Fibroblast of skin of abdomen (primary cell): Measurements from ENCODE around the gene TNIP2.
"Not testable (repeated sequence)": the region's sequence is repeated elsewhere in the genome, so short reads cannot be mapped to it uniquely, and the experiment has no call there.

ENCODE experiments used
- DNase-seq: peaks from one replicate; pipeline ENCODE4 v3.0.0-alpha.2; 2013

TNIP2 gene

GRCh38 chr4:2743518-2744445, 12.4 kb downstream of the TNIP2 start:
- no peak for DNase-seq

- no peak for DNase-seq
Measured at GRCh38 chr4:2742823-2743517, 13.2 kb downstream of the TNIP2 start.

- DNase-seq = no peak
Measured at GRCh38 chr4:2742081-2742822, 13.9 kb downstream of the TNIP2 start.

GRCh38 chr4:2741626-2742025, 14.5 kb downstream of the TNIP2 start:
- peak; percentile 37 for DNase-seq

GRCh38 chr4:2738296-2738695, 17.8 kb downstream of the TNIP2 start:
- DNase-seq = not testable (repeated sequence)

- no peak for DNase-seq
Measured at GRCh38 chr4:2735869-2736268, 20.3 kb downstream of the TNIP2 start.

GRCh38 chr4:2734612-2735011, 21.5 kb downstream of the TNIP2 start:
- DNase-seq = no peak

- no peak for DNase-seq
Measured at GRCh38 chr4:2733844-2734574, 22.1 kb downstream of the TNIP2 start.

- DNase-seq = no peak
Measured at GRCh38 chr4:2733001-2733843, 22.9 kb downstream of the TNIP2 start.

GRCh38 chr4:2732526-2732925, 23.6 kb downstream of the TNIP2 start:
- DNase-seq = no peak

GRCh38 chr4:2731907-2732317, 24.2 kb downstream of the TNIP2 start:
- DNase-seq = no peak

GRCh38 chr4:2729533-2729875, 26.6 kb downstream of the TNIP2 start:
- no peak for DNase-seq

GRCh38 chr4:2728806-2729532, 27.2 kb downstream of the TNIP2 start:
- DNase-seq = no peak

- no peak for DNase-seq
Measured at GRCh38 chr4:2728221-2728620, 27.9 kb downstream of the TNIP2 start.

- DNase-seq = not testable (repeated sequence)
Measured at GRCh38 chr4:2726881-2727280, 29.3 kb downstream of the TNIP2 start.

- DNase-seq = no peak
Measured at GRCh38 chr4:2725380-2725779, 30.8 kb downstream of the TNIP2 start.

GRCh38 chr4:2723751-2724150, 32.4 kb downstream of the TNIP2 start:
- DNase-seq = no peak

GRCh38 chr4:2722033-2722432, 34.1 kb downstream of the TNIP2 start:
- no peak for DNase-seq

GRCh38 chr4:2721586-2721985, 34.5 kb downstream of the TNIP2 start:
- no peak for DNase-seq

GRCh38 chr4:2716236-2716635, 39.9 kb downstream of the TNIP2 start:
- no peak for DNase-seq

- no peak for DNase-seq
Measured at GRCh38 chr4:2715426-2715825, 40.7 kb downstream of the TNIP2 start.
